Stimulated activated naive CD8-positive, alpha-beta T cell treated with anti-CD3 and anti-CD28 coated beads, Interleukin-15, Interleukin-2, amounts not matched to agents 100 ng/mL and 50 ng/mL, for 24 hours (primary cell): ENCODE measurements around the gene ULBP2.
A peak's percentile ranks its signal among the peaks of the same experiment; 100 is the strongest.
"Not testable (repeated sequence)": the region's sequence is repeated elsewhere in the genome, so short reads cannot be mapped to it uniquely, and the experiment has no call there.

ENCODE experiments used
- H3K27ac Mint-ChIP-seq: one replicate; pipeline ENCODE4 v1.8.0; 2021; ENCODE audit warnings: mild to moderate bottlenecking, mixed read lengths
- H3K27me3 Mint-ChIP-seq: one replicate; pipeline ENCODE4 v1.8.0; 2021; ENCODE audit warnings: mixed read lengths
- H3K36me3 Mint-ChIP-seq: one replicate; pipeline ENCODE4 v1.8.0; 2021; ENCODE audit warnings: low read depth, mixed read lengths
- H3K4me1 Mint-ChIP-seq: one replicate; pipeline ENCODE4 v1.8.0; 2021; ENCODE audit warnings: low read depth, mixed read lengths
- H3K4me3 Mint-ChIP-seq: one replicate; pipeline ENCODE4 v1.8.0; 2021; ENCODE audit warnings: mild to moderate bottlenecking, mixed read lengths
- H3K9me3 Mint-ChIP-seq: one replicate; pipeline ENCODE4 v1.8.0; 2021; ENCODE audit warnings: mixed read lengths

ULBP2 gene

DNA sequence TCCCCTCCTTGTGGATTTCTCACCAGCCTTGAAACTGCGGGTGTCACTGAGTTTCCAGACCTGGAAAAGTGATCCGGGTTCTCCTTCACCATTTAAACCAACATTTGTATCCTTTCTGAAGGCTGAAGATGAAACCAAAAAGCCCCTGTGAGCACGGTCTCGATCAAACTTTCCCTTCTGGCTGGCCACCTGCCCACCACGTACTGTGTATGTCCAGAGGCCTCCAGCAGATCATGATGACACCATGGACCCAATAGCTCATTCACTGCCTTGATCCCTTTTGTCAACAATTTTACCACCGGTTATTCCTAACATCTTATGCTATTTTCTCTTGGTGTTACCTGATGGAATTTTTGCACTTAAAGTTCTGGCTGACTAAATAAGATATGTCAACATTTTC is 37.5 kb downstream of the ULBP2 start:
- H3K36me3 Mint-ChIP-seq, result no peaks in the 10 kb centered on the region
- peaks cover 82% of the 10 kb centered on the region for H3K27me3 Mint-ChIP-seq
- no peaks in the 10 kb centered on the region for H3K9me3 Mint-ChIP-seq
- H3K27ac Mint-ChIP-seq, result no peak overlapping the region
- no peaks in the 10 kb centered on the region for H3K4me1 Mint-ChIP-seq
- H3K4me3 Mint-ChIP-seq, result no peak overlapping the region

DNA sequence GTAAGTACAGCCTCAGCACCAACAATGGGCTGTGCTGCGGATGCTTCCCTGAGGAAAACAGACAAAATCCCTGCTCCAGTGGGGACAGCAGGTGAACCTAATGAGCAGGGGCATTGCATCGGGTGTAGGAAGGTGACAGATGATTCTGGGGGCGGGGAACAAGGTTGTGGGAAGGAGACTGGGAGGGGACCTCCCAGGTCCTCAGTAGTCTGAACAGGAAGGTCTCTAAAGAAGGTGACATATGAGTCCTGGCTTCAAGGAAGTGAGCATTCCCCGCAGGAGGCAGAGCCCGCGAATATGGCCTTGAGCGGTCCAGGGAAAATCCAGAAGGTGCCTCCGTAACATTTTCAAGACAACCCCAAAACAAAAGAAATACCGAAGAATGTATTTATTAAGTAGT is 41.3 kb downstream of the ULBP2 start:
- Mint-ChIP-seq H3K27me3 (peaks cover 82% of the 10 kb centered on the region), H3K4me1 (peaks cover under 1% of the 10 kb centered on the region), H3K4me3 (no peak overlapping the region), H3K9me3 (peaks cover 2% of the 10 kb centered on the region), H3K27ac (no peak overlapping the region), H3K36me3 (no peaks in the 10 kb centered on the region)

DNA sequence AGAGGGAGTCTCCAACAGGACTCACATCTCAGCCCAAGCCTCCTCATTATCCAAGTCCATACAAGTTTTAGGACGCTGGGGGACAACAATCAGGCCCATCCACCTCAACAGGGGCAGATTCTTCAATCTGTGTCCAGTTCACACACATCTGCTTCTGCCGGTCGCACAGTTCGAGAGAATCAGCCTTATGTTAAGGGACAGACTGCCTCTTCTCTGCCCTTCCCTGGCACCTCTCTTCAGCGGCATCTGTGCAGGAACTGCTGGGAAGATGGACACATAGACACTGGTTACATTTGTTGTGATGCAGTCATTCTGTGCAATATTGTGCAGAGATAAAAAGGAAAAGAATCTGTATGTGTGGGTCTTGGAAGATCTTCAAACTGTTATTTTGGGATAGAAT is 43.0 kb downstream of the ULBP2 start:
- peaks cover 84% of the 10 kb centered on the region for H3K27me3 Mint-ChIP-seq
- no peaks in the 10 kb centered on the region for H3K36me3 Mint-ChIP-seq
- no peak overlapping the region for H3K4me3 Mint-ChIP-seq
- peaks cover 6% of the 10 kb centered on the region for H3K9me3 Mint-ChIP-seq
- H3K27ac Mint-ChIP-seq, result no peak overlapping the region
- peaks cover 12% of the 10 kb centered on the region for H3K4me1 Mint-ChIP-seq

DNA sequence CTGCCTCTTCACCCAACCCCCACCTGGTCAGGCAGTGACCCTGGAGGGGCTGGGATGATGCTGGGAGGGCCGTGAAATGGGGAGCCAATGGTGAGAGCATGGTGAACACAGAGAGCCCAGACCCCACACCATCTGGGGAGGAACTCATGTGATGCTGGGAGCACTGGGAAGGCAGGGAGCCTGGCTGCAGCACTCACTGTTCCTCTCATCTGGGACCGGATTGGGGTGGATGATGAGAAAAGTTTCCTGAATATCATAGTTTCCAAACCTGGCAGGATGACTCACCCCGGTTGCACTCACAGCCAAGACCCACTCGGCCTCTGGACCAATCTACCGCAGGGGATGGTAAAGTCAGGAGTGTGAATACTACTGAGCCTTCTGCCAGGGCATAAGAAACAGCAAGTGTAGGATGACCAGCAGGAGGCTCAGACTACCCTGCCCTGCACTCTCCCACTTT is 43.7 kb downstream of the ULBP2 start:
- peaks cover 86% of the 10 kb centered on the region for H3K27me3 Mint-ChIP-seq
- H3K36me3 Mint-ChIP-seq, result no peaks in the 10 kb centered on the region
- no peak overlapping the region for H3K4me3 Mint-ChIP-seq
- peaks cover 6% of the 10 kb centered on the region for H3K9me3 Mint-ChIP-seq
- H3K4me1 Mint-ChIP-seq, result peaks cover 19% of the 10 kb centered on the region
- no peak overlapping the region for H3K27ac Mint-ChIP-seq

DNA sequence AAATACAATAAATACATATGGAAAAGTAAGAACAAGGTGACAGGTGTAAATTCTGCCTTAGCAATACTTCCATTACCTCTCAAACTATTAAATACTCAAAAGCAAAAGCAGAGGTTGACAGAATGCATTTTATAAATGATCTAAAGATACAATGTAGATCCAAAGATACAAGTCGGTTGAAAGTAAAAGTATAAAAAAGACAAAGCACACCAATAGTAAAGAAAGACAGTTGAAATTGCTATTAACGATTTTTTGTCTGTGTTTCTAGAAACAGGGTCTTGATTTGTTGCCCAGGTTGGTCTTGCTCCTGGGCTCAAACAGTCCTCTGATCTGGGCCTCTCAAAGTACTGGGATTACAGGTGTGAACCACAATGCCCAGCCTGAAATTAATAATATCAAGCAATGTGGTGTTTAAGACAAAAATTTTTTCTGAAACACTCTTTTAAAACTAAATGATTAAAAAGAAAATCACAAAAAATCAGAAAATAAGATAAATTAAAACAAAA is 45.8 kb downstream of the ULBP2 start:
- peaks cover 32% of the 10 kb centered on the region for H3K4me1 Mint-ChIP-seq
- no peak overlapping the region for H3K4me3 Mint-ChIP-seq
- H3K27ac Mint-ChIP-seq, result no peak overlapping the region
- H3K27me3 Mint-ChIP-seq, result peaks cover 88% of the 10 kb centered on the region
- H3K36me3 Mint-ChIP-seq, result no peaks in the 10 kb centered on the region
- H3K9me3 Mint-ChIP-seq, result peaks cover 6% of the 10 kb centered on the region

DNA sequence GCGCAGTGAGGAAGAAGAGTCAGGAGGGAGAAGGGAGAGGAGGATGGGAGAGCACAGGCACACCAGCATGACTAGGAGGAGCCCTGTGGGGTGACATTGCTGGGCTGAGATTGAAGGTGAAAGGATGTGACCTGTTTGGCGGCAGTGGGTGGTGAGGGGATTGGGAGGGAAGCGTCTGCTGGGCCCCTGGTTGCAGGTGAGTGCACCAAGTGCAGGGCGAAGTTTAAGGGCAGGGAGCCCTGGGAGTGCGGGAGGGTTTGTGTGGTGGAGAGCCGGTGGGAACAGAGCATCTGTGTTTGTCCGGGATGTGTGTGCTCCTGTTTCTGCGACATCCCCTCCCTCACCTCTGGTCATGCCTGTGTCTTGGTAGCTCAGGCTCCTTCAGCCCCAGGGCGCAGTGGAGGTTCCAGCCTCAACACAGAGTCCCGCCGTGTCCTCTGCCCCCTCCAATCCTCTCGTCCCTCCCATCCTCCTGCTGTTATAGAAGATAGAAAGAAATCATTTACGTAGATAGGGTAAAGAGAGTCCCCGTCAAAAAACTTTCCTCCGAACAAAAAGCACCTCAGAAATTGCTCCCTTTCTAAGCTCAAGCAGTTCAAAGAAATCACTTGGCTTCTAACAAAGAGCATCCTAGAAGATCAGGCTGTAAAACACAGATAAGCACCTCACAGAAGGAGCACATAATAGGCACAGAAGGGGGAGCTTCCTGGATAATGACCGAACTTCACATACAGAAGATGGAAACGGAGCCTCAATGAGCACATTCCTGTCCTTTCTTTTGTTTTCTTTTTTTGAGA is 46.9 kb downstream of the ULBP2 start:
- no peak overlapping the region for H3K4me3 Mint-ChIP-seq
- H3K9me3 Mint-ChIP-seq, result peaks cover 6% of the 10 kb centered on the region
- H3K36me3 Mint-ChIP-seq, result no peaks in the 10 kb centered on the region
- peaks cover 32% of the 10 kb centered on the region for H3K4me1 Mint-ChIP-seq
- peaks cover 91% of the 10 kb centered on the region for H3K27me3 Mint-ChIP-seq
- H3K27ac Mint-ChIP-seq, result no peak overlapping the region

DNA sequence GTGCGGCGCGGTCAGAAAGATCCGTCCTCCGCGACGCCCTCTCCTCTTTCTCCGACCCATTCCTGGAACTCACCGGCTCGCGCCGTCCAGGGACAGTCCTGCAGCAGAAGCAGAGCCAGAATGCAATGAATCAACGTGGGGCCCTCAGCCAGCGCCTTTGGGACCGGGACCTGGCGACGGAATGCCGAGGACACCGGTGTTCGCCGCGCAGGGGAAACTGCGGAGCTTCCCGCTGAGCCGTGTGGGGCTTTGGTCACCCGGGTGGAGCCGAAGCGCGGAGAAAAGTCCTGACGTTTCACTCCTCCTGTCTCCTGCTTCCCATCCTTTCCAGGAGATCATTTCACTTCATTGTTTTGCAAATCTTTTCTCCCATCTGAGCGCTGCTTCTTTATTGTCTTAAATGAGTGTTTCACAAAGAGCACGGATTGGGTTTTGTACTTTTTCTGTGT is 48.4 kb downstream of the ULBP2 start:
- peak overlapping the region; percentile 60 for H3K27ac Mint-ChIP-seq
- peaks cover 6% of the 10 kb centered on the region for H3K9me3 Mint-ChIP-seq
- H3K4me1 Mint-ChIP-seq, result peaks cover 32% of the 10 kb centered on the region
- H3K36me3 Mint-ChIP-seq, result no peaks in the 10 kb centered on the region
- H3K27me3 Mint-ChIP-seq, result peaks cover 95% of the 10 kb centered on the region
- peak overlapping the region; percentile 81 for H3K4me3 Mint-ChIP-seq

DNA sequence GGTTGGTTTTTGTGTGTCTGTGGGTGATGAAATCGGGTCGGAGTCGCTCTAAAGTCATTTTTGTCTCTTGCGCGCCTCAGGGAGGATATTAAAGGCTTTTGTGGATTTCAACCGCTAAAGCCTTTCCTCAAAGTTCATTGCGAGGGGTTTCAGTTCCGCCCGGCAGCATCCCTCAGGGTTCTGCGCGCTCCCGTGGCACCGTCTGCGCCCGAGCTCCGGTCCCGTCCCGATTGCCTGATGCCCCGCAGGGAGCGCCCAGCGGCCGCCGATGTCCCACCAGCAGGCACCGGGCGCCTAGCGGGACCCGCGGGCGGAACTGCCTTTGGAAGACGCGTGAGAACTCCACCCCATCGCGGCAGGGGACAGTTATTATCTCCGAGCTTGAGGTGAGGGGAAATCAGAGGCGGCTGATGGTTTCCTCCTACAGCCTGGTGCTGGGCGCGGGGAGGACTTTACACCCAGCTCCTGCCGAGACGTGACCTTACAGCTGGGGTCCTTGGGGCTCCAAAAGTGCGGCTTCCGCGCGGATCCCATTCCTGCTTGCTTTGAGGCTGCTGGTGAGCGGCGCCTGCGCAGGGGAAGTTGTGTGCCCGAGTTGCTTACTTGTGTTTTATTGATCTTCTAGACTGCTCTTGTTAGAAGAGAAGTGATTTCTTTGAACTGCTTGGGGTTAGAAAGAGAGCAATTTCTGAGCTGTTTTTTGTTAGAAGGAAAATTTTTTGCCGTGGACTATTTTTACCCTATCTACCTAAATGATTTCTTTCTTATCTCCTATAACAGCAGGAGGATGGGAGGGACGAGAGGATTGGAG is 49.1 kb downstream of the ULBP2 start:
- Mint-ChIP-seq H3K27me3 (peaks cover 95% of the 10 kb centered on the region), H3K9me3 (peaks cover 6% of the 10 kb centered on the region), H3K36me3 (no peaks in the 10 kb centered on the region), H3K27ac (peak overlapping the region; percentile 60), H3K4me1 (peaks cover 32% of the 10 kb centered on the region), H3K4me3 (peak overlapping the region; percentile 81)

DNA sequence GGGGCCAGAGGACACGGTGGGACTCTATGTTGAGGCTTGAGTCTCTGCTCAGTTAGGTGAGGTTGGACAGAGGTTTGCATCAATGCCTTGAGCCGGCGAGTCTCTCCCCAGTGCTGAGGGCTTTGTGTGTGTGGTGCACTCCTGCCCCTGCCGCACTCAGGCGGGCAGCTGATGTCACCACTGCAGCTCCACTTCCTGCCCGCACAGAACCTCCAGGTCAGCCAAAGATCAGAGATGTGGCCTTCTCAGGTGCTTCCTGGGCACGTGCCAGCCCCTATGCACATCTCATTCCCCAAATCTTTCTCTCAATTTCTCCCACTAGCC is 49.6 kb downstream of the ULBP2 start:
- not testable (repeated sequence) for H3K9me3 Mint-ChIP-seq, H3K36me3 Mint-ChIP-seq, H3K27ac Mint-ChIP-seq
- H3K4me3 Mint-ChIP-seq, result peak overlapping the region; percentile 81
- peaks cover 95% of the 10 kb centered on the region for H3K27me3 Mint-ChIP-seq
- peaks cover 32% of the 10 kb centered on the region for H3K4me1 Mint-ChIP-seq

DNA sequence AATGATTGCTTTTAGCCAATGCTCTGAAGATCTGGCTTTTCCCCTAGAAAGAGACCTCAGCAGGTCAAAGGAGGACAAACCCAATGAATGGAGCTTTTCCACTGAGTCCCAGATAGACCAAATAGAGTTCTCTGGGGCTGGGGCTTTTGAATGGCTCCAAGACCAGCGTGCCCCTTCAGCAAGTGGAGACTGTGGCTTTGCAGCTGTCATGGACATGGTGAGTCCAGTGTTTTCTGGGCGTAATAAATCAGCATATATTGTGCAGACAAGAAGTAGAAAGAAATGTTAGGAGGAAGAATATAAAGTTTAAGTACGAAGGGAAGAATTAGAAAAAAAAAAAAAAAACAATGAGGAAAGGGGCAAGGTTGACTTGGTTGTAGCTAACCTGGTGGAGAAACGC is 50.0 kb downstream of the ULBP2 start:
- Mint-ChIP-seq H3K27me3 (peaks cover 95% of the 10 kb centered on the region), H3K4me3 (no peak overlapping the region), H3K36me3 (no peaks in the 10 kb centered on the region), H3K27ac (no peak overlapping the region), H3K4me1 (peaks cover 32% of the 10 kb centered on the region), H3K9me3 (peaks cover 6% of the 10 kb centered on the region)

DNA sequence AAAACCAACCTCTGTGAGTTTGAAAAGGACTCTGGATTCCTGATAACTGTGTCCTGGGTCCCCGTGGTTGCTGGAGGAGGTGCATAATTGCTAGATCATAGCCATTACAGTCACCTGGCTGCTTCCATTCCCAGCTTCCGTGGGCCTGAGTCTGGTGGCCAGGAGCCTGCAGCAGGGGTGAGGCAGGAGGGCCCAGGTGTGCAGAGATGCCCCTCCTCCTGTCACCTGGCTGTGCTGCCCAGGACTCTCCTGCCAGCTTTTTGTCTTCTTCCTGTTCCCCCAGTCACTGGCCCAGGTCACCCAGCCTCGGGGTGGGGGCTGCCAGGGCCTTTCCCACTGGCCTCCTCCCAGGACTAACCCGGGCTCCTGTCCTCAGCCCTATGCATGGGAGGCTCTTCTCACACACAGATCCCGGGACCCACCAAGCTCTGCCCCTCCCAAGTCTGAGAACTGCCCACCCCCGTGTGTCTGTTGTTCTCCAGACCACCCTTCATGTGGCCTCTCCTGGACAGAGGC is 53.5 kb downstream of the ULBP2 start:
- H3K27me3 Mint-ChIP-seq, result peaks cover 93% of the 10 kb centered on the region
- H3K36me3 Mint-ChIP-seq, result no peaks in the 10 kb centered on the region
- peaks cover 17% of the 10 kb centered on the region for H3K4me1 Mint-ChIP-seq
- no peaks in the 10 kb centered on the region for H3K9me3 Mint-ChIP-seq
- no peak overlapping the region for H3K4me3 Mint-ChIP-seq
- H3K27ac Mint-ChIP-seq, result no peak overlapping the region

DNA sequence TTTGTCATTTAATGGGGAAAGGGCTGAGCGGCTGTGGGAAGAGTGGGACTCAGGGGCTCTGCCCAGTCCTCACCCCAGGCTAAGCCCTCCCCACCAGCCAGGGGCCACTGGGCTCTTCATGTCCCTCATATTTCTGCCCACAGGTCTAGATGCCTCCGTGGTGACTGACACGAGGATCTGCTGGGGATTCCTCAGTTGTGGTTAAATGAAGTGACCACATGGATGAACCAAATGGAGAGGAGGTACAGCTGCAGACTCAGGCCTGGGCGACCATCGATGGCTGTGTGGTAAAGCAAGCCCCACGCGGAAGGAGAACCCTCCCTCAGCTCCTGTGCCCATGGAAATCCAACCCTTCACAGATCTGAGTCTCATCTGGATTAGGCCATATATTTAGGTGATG is 54.2 kb downstream of the ULBP2 start:
- peaks cover 19% of the 10 kb centered on the region for H3K4me1 Mint-ChIP-seq
- H3K27me3 Mint-ChIP-seq, result peaks cover 95% of the 10 kb centered on the region
- no peaks in the 10 kb centered on the region for H3K9me3 Mint-ChIP-seq

More for the DNA sequence above, 54.2 kb downstream of the ULBP2 start:
- no peak overlapping the region for H3K27ac Mint-ChIP-seq
- no peak overlapping the region for H3K4me3 Mint-ChIP-seq
- no peaks in the 10 kb centered on the region for H3K36me3 Mint-ChIP-seq
